ENCODE data around the gene STUB1.

STUB1 gene

GRCh38 chr16:724188-725040, 44.2 kb downstream of the STUB1 start:
- DNase-seq (ENCODE audit: low read depth in 2 of 2): no peak

- DNase-seq (ENCODE audit: low read depth in 2 of 2): no peak
Measured at GRCh38 chr16:725041-725376, 44.8 kb downstream of the STUB1 start.

- DNase-seq (ENCODE audit: low read depth in 2 of 2): no peak
Measured at GRCh38 chr16:725463-726187, 45.4 kb downstream of the STUB1 start.

- DNase-seq (ENCODE audit: low read depth in 2 of 2): no peak
Measured at GRCh38 chr16:726188-726437, 45.9 kb downstream of the STUB1 start.

GRCh38 chr16:726438-727290, 46.5 kb downstream of the STUB1 start, which contains the start of the genes CCDC78 and HAGHL:
CCDC78 (minus strand) TSS chr16:726443; CDS start chr16:726367, 76 bp downstream.
HAGHL (plus strand) TSS chr16:727106; CDS start chr16:727510, 404 bp downstream.
- no peak for DNase-seq (ENCODE audit: low read depth in 2 of 2)

- DNase-seq (ENCODE audit: low read depth in 2 of 2): no peak
Measured at GRCh38 chr16:727291-727977, 47.2 kb downstream of the STUB1 start.

- no peak for DNase-seq (ENCODE audit: low read depth in 2 of 2)
Measured at GRCh38 chr16:728131-728889, 48.1 kb downstream of the STUB1 start.

- DNase-seq (ENCODE audit: low read depth in 2 of 2): no peak
Measured at GRCh38 chr16:728890-729744, 48.9 kb downstream of the STUB1 start.

GRCh38 chr16:729768-730665, 49.8 kb downstream of the STUB1 start:
- DNase-seq (ENCODE audit: low read depth in 2 of 2): no peak

GRCh38 chr16:730666-731509, 50.7 kb downstream of the STUB1 start:
- no peak for DNase-seq (ENCODE audit: low read depth in 2 of 2)

GRCh38 chr16:732332-732731, 52.1 kb downstream of the STUB1 start:
- no peak for DNase-seq (ENCODE audit: low read depth in 2 of 2)

Measured in fibroblast of skin of left biceps (primary cell).